ENCODE measurements around the gene C15orf61.

C15orf61 gene

GRCh38 chr15:67521029-67521782, at the start of gene C15orf61:
C15orf61 (plus strand) TSS chr15:67521131; CDS start chr15:67521249, 118 bp downstream.
- peaks cover 0 to 36% (median 28%) of the 10 kb centered on the region in 5 donors for H3K4me1 ChIP-seq (ENCODE audit: control insufficient read depth in 5 of 5, insufficient read depth in 5 of 5, low read length in 5 of 5)
- H3K36me3 ChIP-seq (ENCODE audit: control insufficient read depth in 5 of 5, insufficient read depth in 5 of 5, low read length in 5 of 5) = peaks cover 0 to 3% (median 0%) of the 10 kb centered on the region in 5 donors
- no peaks in the 10 kb centered on the region for H3K9me3 ChIP-seq (ENCODE audit: control insufficient read depth in 5 of 5, low read length in 5 of 5)
- peak within 1 kb of the TSS; percentile 83 to 98 (median 92) for H3K4me3 ChIP-seq (ENCODE audit: low read depth in 1 of 5, low read length in 5 of 5)
- peak within 1 kb of the TSS; percentile 84 to 95 (median 93) for H3K9ac ChIP-seq (ENCODE audit: low read length in 5 of 5)
- peak within 1 kb of the TSS; percentile 99 for H3K27ac ChIP-seq (ENCODE audit: low read depth, low read length)
- H3K27me3 ChIP-seq (ENCODE audit: control insufficient read depth in 5 of 5, insufficient read depth in 4 of 5, low read length in 5 of 5) = no peaks in the 10 kb centered on the region

- H3K27me3 ChIP-seq (ENCODE audit: control insufficient read depth in 5 of 5, insufficient read depth in 4 of 5, low read length in 5 of 5) = no peaks in the 10 kb centered on the region
- no peaks in the 10 kb centered on the region for H3K4me1 ChIP-seq (ENCODE audit: control insufficient read depth in 5 of 5, insufficient read depth in 5 of 5, low read length in 5 of 5)
- H3K9ac ChIP-seq (ENCODE audit: low read length in 5 of 5) = no peak overlapping the region
- H3K27ac ChIP-seq (ENCODE audit: low read depth, low read length) = no peak overlapping the region
- H3K36me3 ChIP-seq (ENCODE audit: control insufficient read depth in 5 of 5, insufficient read depth in 5 of 5, low read length in 5 of 5) = no peaks in the 10 kb centered on the region
- H3K9me3 ChIP-seq (ENCODE audit: control insufficient read depth in 5 of 5, low read length in 5 of 5) = no peaks in the 10 kb centered on the region
- H3K4me3 ChIP-seq (ENCODE audit: low read depth in 1 of 5, low read length in 5 of 5) = no peak overlapping the region
These were observed 48.0 kb upstream of the C15orf61 start for GRCh38 chr15:67472957-67473356.

GRCh38 chr15:67474405-67475110, 46.4 kb upstream of the C15orf61 start:
- peaks cover 0 to 5% (median 0%) of the 10 kb centered on the region in 5 donors for H3K4me1 ChIP-seq (ENCODE audit: control insufficient read depth in 5 of 5, insufficient read depth in 5 of 5, low read length in 5 of 5)
- no peak overlapping the region for H3K9ac ChIP-seq (ENCODE audit: low read length in 5 of 5)
- no peaks in the 10 kb centered on the region for H3K27me3 ChIP-seq (ENCODE audit: control insufficient read depth in 5 of 5, insufficient read depth in 4 of 5, low read length in 5 of 5)
- H3K9me3 ChIP-seq (ENCODE audit: control insufficient read depth in 5 of 5, low read length in 5 of 5) = no peaks in the 10 kb centered on the region
- no peak overlapping the region for H3K4me3 ChIP-seq (ENCODE audit: low read depth in 1 of 5, low read length in 5 of 5)
- H3K36me3 ChIP-seq (ENCODE audit: control insufficient read depth in 5 of 5, insufficient read depth in 5 of 5, low read length in 5 of 5) = no peaks in the 10 kb centered on the region
- no peak overlapping the region for H3K27ac ChIP-seq (ENCODE audit: low read depth, low read length)

- no peak overlapping the region for H3K27ac ChIP-seq (ENCODE audit: low read depth, low read length)
- H3K4me3 ChIP-seq (ENCODE audit: low read depth in 1 of 5, low read length in 5 of 5) = peak overlapping the region in 3 of 5 donors; percentile 7 to 46 (median 22)
- no peaks in the 10 kb centered on the region for H3K9me3 ChIP-seq (ENCODE audit: control insufficient read depth in 5 of 5, low read length in 5 of 5)
- H3K27me3 ChIP-seq (ENCODE audit: control insufficient read depth in 5 of 5, insufficient read depth in 4 of 5, low read length in 5 of 5) = no peaks in the 10 kb centered on the region
- H3K36me3 ChIP-seq (ENCODE audit: control insufficient read depth in 5 of 5, insufficient read depth in 5 of 5, low read length in 5 of 5) = no peaks in the 10 kb centered on the region
- peaks cover 0 to 14% (median 7%) of the 10 kb centered on the region in 5 donors for H3K4me1 ChIP-seq (ENCODE audit: control insufficient read depth in 5 of 5, insufficient read depth in 5 of 5, low read length in 5 of 5)
- H3K9ac ChIP-seq (ENCODE audit: low read length in 5 of 5) = no peak overlapping the region
These were observed 41.0 kb upstream of the C15orf61 start for GRCh38 chr15:67479781-67480505.

GRCh38 chr15:67480741-67481140, 40.2 kb upstream of the C15orf61 start:
- Histone ChIP-seq H3K27ac (ENCODE audit: low read depth, low read length) (no peak overlapping the region), H3K9ac (ENCODE audit: low read length in 5 of 5) (no peak overlapping the region), H3K4me3 (ENCODE audit: low read depth in 1 of 5, low read length in 5 of 5) (no peak overlapping the region)

GRCh38 chr15:67481680-67482079, 39.3 kb upstream of the C15orf61 start:
- Histone ChIP-seq H3K9ac (ENCODE audit: low read length in 5 of 5) (no peak overlapping the region), H3K9me3 (ENCODE audit: control insufficient read depth in 5 of 5, low read length in 5 of 5) (no peaks in the 10 kb centered on the region), H3K27ac (ENCODE audit: low read depth, low read length) (no peak overlapping the region), H3K27me3 (ENCODE audit: control insufficient read depth in 5 of 5, insufficient read depth in 4 of 5, low read length in 5 of 5) (no peaks in the 10 kb centered on the region), H3K36me3 (ENCODE audit: control insufficient read depth in 5 of 5, insufficient read depth in 5 of 5, low read length in 5 of 5) (no peaks in the 10 kb centered on the region), H3K4me3 (ENCODE audit: low read depth in 1 of 5, low read length in 5 of 5) (no peak overlapping the region), H3K4me1 (ENCODE audit: control insufficient read depth in 5 of 5, insufficient read depth in 5 of 5, low read length in 5 of 5) (peaks cover 0 to 14% (median 7%) of the 10 kb centered on the region in 5 donors)

More at GRCh38 chr15:67480741-67481140, 40.2 kb upstream of the C15orf61 start:
- Histone ChIP-seq H3K9me3 (ENCODE audit: control insufficient read depth in 5 of 5, low read length in 5 of 5) (no peaks in the 10 kb centered on the region), H3K36me3 (ENCODE audit: control insufficient read depth in 5 of 5, insufficient read depth in 5 of 5, low read length in 5 of 5) (no peaks in the 10 kb centered on the region), H3K27me3 (ENCODE audit: control insufficient read depth in 5 of 5, insufficient read depth in 4 of 5, low read length in 5 of 5) (no peaks in the 10 kb centered on the region), H3K4me1 (ENCODE audit: control insufficient read depth in 5 of 5, insufficient read depth in 5 of 5, low read length in 5 of 5) (peaks cover 0 to 14% (median 7%) of the 10 kb centered on the region in 5 donors)

- Histone ChIP-seq H3K27me3 (ENCODE audit: control insufficient read depth in 5 of 5, insufficient read depth in 4 of 5, low read length in 5 of 5) (no peaks in the 10 kb centered on the region), H3K4me1 (ENCODE audit: control insufficient read depth in 5 of 5, insufficient read depth in 5 of 5, low read length in 5 of 5) (no peaks in the 10 kb centered on the region), H3K27ac (ENCODE audit: low read depth, low read length) (no peak overlapping the region), H3K9ac (ENCODE audit: low read length in 5 of 5) (no peak overlapping the region), H3K36me3 (ENCODE audit: control insufficient read depth in 5 of 5, insufficient read depth in 5 of 5, low read length in 5 of 5) (no peaks in the 10 kb centered on the region), H3K9me3 (ENCODE audit: control insufficient read depth in 5 of 5, low read length in 5 of 5) (no peaks in the 10 kb centered on the region), H3K4me3 (ENCODE audit: low read depth in 1 of 5, low read length in 5 of 5) (no peak overlapping the region)
These were observed 25.3 kb upstream of the C15orf61 start for GRCh38 chr15:67495585-67495984.

- no peak overlapping the region for H3K27ac ChIP-seq (ENCODE audit: low read depth, low read length)
These were observed 19.6 kb upstream of the C15orf61 start for GRCh38 chr15:67501177-67501835.

GRCh38 chr15:67501836-67502461, 19.0 kb upstream of the C15orf61 start:
- H3K4me3 ChIP-seq (ENCODE audit: low read depth in 1 of 5, low read length in 5 of 5) = peak overlapping the region in 2 of 5 donors; percentile 14 to 47
- no peaks in the 10 kb centered on the region for H3K36me3 ChIP-seq (ENCODE audit: control insufficient read depth in 5 of 5, insufficient read depth in 5 of 5, low read length in 5 of 5)
- peaks cover 0 to 18% (median 11%) of the 10 kb centered on the region in 5 donors for H3K4me1 ChIP-seq (ENCODE audit: control insufficient read depth in 5 of 5, insufficient read depth in 5 of 5, low read length in 5 of 5)
- H3K9ac ChIP-seq (ENCODE audit: low read length in 5 of 5) = peak overlapping the region in 2 of 5 donors; percentile 17 to 62
- H3K9me3 ChIP-seq (ENCODE audit: control insufficient read depth in 5 of 5, low read length in 5 of 5) = no peaks in the 10 kb centered on the region
- no peak overlapping the region for H3K27ac ChIP-seq (ENCODE audit: low read depth, low read length)
- no peaks in the 10 kb centered on the region for H3K27me3 ChIP-seq (ENCODE audit: control insufficient read depth in 5 of 5, insufficient read depth in 4 of 5, low read length in 5 of 5)

More at GRCh38 chr15:67501177-67501835, 19.6 kb upstream of the C15orf61 start:
- Histone ChIP-seq H3K4me3 (ENCODE audit: low read depth in 1 of 5, low read length in 5 of 5) (peak overlapping the region in 1 of 5 donors; percentile 47), H3K4me1 (ENCODE audit: control insufficient read depth in 5 of 5, insufficient read depth in 5 of 5, low read length in 5 of 5) (peaks cover 0 to 15% (median 11%) of the 10 kb centered on the region in 5 donors), H3K9me3 (ENCODE audit: control insufficient read depth in 5 of 5, low read length in 5 of 5) (no peaks in the 10 kb centered on the region), H3K36me3 (ENCODE audit: control insufficient read depth in 5 of 5, insufficient read depth in 5 of 5, low read length in 5 of 5) (no peaks in the 10 kb centered on the region), H3K9ac (ENCODE audit: low read length in 5 of 5) (peak overlapping the region in 2 of 5 donors; percentile 17 to 62), H3K27me3 (ENCODE audit: control insufficient read depth in 5 of 5, insufficient read depth in 4 of 5, low read length in 5 of 5) (no peaks in the 10 kb centered on the region)

Measured in subcutaneous abdominal adipose tissue (tissue), 5 donors.